D721Med (cell line): Measurements from ENCODE around the gene PCGF1.

ENCODE experiments used
- DNase-seq: peaks from one replicate; pipeline ENCODE4 v3.0.0; 2011; ENCODE audit warnings: low spot score; ENCODE audit not compliant: insufficient read length
- FAIRE-seq: peaks from 2 replicates; lab custom pipeline; 2011; peaks lifted over from hg19 to GRCh38; lab: Jason Lieb, UNC
- CTCF ChIP-seq: IDR thresholded peaks from 2 replicates; pipeline ENCODE4 v1.5.1; 2012; ENCODE audit warnings: mild to moderate bottlenecking, control low read depth; ENCODE audit not compliant: insufficient read depth; ENCODE audit errors: missing control alignments

PCGF1 gene

GRCh38 chr2:74514368-74515270, 7.1 kb upstream of the PCGF1 start, which contains the start of gene TLX2:
Gene TLX2 (plus strand): TSS chr2:74514450. CDS start chr2:74514807, 357 bp downstream.
- DNase-seq (peak; percentile 74), FAIRE-seq (no peak)
- TF ChIP-seq CTCF, result no peak

GRCh38 chr2:74513605-74514367, 6.3 kb upstream of the PCGF1 start:
- FAIRE-seq (no peak), DNase-seq (no peak)
- TF ChIP-seq CTCF, result no peak

- DNase-seq (peak; percentile 83), FAIRE-seq (no peak)
- no peak for TF ChIP-seq CTCF
Observed at GRCh38 chr2:74512744-74513604, 5.5 kb upstream of the PCGF1 start.

- DNase-seq, result no peak
- FAIRE-seq, result no peak
- TF ChIP-seq CTCF, result no peak
Observed at GRCh38 chr2:74511104-74511989, 3.9 kb upstream of the PCGF1 start.

GRCh38 chr2:74510272-74510671, 2.8 kb upstream of the PCGF1 start:
- FAIRE-seq (no peak), DNase-seq (no peak)
- TF ChIP-seq CTCF, result no peak

- TF ChIP-seq CTCF, result no peak
- FAIRE-seq, result no peak
- no peak for DNase-seq
Observed at GRCh38 chr2:74507926-74508520, 528 bp upstream of the PCGF1 start.
